GM21825 (cell line): ENCODE results near the gene GBF1.

ENCODE experiments used
- ATAC-seq: cut with Tn5 transposase; IDR thresholded peaks from one replicate; pipeline ENCODE4 v1.9.1; 2021; ENCODE audit warnings: mild to moderate bottlenecking, moderate library complexity; ENCODE audit not compliant: unreplicated experiment

GBF1 gene

DNA sequence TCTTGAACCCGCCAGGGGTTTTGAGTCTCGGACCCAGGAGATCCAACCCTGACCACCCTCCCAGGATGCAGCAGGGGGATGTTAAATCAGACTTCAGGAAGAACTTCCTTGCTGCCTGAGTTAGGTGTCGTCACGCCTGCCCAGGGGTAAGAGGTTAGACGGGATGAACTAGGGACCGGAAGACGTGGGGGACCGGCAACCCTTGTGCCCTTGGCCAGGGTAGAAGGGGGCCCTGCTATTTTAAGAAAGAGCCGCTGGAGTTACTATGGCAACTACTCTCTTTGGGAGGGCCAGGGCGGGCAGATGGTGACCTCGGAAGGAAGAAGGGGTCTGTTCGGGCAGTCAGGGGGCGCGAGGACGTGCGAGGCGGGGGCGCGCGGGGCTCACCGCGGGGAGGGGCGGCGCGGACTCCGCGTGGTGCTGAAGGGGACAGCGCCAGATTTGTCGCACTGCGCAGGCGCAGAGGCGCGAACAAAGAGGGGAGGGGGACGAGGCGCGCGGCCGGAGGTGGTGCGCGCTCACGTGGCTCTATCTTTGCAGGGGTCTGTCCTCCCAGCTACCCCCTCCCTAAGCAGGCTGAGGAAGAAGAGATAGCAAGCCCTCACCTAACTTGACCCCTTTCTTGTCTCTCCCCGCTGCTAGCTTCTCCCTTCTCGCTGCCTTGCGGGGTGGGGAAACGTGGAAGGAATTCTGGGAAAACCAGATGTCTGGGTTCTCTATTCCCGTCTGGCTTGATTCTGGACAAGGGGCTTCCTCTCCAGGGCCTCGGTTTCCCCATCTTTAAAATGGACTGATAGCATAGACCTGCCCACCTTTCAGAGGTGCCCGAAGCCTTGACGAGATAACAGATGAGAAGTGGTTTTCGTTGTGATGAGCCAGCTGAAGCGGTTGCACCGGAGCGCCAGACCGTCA, 174.2 kb downstream of the GBF1 start:
- ATAC-seq, result no peak

DNA sequence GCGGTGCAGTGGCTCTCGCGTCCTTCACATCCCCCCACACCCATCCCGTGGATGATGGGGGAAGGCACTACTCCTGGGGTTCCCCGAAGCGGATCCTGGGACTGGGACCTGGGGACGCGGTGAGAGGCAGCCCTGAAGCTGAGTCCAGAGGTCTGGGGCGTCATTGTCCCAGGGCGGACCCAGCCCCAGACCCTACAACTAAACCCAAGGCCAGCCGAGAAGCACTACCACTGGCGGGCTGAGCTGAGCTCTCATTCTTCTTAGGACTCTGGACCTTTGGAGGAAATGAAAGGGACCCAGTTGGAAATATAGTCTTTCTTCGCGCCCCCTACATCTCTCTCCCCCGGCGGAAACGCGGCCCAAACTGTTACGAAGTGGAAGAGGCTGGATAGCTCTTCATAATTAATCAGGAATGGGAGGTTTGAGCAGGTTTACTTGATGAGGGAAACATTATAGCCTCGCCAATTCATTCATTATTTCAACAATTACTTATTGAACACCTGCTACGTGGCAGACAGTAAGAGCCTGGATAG, 174.9 kb downstream of the GBF1 start:
- no peak for ATAC-seq

DNA sequence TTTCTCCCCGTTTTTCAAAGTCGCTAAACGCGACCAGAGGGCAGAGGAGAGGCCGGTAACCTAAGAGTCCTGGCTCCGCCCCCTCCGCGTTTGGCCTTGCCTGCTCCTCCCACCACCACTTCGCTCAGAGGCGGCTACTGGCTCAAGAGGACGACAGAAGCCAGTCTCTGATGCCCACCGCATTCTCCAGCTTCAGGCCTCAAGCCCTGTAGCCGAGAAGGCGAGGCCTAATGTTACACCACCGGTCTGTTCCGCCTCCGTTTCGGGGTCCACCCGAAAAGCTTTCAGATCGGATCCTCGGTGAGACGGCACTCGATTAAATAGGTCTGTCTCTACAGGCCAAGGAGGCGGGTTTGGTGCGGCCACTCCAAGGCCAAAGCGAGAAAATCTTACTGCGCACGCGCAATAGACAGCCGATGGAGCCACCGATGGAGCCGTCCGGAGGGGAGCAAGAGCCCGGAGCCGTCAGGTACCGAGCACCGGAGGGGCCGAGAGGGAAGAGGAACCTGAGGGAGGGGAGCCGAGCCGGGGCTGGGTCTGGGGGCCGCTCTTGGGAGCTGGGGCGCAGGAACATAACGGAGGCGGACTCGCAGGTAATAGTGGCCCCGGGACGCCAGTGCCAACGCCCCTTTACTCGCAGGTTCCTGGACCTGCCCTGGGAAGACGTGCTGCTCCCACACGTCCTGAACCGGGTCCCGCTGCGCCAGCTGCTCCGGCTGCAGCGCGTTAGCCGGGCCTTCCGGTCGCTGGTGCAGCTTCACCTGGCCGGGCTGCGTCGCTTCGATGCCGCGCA, 175.6 kb downstream of the GBF1 start, which contains the start of gene FBXL15:
Gene FBXL15, plus strand, starts transcription at position 123 of the 793 bp plus-strand sequence. Its CDS starts 294 bp downstream, at position 417.
- peak; percentile 55 for ATAC-seq

DNA sequence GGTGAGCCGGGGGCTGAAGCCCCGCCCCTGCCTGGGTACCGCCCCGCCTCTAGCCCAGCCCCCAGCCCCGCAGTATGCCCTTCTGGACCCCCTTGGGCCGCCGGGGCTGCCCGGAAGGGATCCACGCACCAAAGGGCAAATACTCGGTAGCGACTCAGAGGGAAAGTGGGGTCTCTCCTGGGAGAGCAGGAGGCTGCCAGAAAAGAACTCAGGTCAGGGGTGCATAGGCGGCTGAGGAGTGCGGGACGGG, 176.1 kb downstream of the GBF1 start:
- ATAC-seq, result no peak

DNA sequence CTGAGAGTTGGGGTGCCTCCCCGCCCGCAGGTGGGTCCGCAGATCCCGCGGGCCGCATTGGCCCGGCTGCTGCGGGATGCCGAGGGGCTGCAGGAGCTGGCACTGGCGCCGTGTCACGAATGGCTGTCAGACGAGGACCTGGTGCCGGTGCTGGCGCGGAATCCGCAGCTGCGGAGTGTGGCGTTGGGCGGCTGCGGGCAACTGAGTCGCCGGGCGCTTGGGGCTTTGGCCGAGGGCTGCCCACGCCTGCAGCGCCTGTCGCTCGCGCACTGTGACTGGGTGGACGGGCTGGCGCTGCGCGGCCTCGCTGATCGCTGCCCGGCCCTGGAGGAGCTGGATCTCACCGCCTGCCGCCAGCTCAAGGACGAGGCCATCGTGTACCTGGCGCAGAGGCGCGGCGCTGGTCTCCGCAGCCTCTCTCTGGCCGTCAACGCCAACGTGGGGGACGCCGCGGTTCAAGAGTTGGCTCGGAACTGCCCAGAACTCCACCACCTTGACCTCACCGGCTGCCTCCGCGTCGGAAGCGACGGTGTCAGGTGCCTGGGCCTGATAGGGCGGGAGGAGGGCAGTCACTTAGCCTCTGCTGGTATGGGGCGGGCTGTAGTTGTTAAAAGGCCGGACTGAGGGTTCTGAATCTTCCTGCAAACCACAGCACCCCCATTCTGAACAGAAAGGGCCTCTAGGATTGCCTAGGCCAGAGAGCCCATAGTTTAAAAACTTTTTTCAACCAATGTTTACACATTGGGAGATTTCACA, 176.6 kb downstream of the GBF1 start:
- ATAC-seq, result no peak

DNA sequence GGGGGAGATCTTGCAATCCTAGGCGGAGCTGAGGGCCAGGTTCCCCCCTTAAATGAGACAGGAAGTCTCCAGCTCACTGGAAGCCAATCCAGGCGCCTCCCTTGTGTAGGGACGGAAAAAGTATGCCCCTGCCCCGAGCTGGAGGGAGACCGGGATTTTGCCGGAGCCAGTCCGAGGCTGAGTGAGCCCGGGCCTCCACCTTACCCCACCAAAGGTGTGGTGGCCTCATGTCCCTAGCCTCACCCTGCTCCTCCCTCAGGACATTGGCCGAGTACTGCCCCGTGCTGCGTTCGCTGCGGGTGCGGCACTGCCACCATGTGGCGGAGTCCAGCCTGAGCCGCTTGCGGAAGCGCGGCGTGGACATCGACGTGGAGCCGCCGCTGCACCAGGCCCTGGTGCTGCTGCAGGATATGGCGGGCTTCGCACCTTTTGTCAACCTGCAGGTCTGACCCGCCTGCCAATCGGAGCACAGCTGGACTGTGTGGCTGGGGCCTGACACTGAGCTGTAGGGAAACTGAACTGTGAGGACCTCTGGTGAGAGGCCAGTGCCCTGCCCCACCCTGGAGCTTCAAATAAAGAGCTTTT, 177.3 kb downstream of the GBF1 start:
- ATAC-seq, result no peak

DNA sequence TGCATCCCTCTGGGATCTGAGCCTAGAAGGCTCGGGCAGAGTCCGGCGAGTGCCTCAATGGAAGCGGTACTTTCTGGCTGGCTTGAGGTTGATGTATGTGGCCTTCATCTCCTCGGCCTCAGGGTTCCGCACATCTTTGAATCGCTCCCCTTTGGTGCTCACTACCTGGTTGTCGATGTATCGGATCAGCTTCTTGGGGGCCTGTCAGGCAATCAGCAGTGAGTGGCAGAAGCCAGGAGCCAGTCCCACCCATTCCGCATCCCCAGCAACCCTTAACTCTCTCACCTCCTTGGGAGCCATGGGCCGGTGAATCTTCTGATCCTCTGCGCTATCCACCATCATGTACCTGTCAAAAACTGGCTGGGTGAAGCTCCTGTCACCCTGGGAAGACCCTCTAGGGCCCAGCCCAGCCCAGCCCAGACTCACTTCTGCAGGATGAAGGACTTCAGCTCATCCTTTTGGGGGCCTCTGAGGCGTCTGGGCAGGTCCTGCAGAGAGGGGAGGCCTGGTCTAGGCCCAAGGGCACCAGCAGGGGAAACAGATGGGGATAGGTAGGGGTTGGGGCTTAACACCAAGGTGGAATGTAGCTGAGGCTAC, 178.1 kb downstream of the GBF1 start:
- ATAC-seq, result no peak

DNA sequence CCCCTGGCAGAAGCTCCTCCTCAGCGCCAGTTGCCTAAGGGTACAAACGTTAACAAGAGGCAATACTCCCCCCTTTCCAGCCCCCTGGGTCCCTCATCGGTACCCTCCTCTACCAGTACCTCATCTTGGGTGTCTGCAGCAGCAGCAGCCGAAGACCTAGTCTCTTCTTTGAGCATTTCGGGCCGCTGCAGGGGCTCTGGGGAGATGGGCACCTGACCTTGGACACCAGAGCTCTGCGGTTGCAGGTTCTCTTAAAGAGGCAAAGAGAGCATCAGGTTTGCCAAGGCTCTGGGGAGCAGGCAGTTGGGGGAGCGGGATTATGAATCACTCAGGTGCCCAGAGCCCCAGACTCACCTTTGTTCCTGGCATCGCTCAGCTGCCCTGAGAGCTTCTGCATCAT, 178.8 kb downstream of the GBF1 start:
- no peak for ATAC-seq

DNA sequence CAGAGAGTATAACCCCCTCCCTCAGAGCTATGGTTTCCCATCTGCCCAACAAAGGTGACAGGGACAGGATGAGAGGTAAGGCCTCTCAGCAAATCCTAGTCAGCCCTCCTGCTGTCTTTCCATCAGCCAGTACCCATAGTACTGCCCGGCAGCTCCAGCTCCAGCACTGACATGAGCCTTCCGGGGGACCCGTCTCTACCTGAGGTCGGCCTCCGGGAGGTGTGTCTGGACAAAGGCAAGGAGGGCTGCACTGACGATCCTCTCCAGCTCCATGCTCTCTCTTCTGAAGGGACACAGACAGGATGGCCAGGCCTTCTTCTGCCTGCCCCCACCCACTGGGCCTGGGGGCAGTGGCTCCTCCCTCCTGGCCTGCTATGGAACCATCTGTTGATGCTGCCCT, 179.6 kb downstream of the GBF1 start:
- ATAC-seq, result no peak

DNA sequence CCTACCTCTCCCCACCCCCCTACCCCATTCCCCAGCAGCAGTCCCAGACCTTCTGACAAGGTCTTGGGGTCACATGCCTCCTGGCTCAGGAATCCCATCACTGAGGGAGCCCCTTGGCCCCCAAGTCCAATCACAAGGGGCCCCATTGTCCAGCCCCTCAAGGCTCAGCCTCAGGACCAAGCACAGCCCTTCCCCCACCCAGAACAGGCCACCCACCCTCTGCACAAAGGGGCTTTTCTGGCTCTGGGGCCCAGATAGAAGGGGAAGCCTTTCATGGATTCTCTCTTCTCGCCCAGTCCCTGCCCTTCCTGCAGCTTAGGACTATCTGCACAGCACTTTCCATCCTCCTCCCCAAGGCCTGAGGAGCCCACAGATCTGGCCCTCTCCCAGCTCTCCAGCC, 180.1 kb downstream of the GBF1 start:
- ATAC-seq, result no peak

DNA sequence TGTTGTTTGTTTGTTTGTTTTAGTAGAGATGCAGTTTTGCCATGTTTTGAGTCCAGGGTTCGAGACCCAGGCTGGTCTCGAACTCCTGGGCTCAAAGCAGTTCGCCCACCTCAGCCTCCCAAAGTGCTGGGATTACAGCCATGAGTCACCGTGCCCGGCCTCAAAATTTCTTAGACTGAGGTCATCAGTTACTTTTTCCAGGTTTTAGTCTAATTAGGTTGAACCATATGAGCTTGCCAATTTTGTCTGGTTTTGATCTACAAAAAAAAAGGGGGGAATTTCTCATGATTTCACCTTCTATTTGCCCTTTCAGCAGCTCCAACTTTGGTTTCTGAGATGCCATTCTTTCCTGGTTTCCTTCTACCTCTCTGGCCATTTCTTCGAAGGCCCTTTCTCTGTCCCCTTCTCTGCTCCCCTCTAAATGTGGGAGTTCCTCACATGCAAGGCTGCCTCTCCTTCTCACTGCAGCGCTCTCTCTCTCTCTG, 181.5 kb downstream of the GBF1 start:
- ATAC-seq, result no peak

DNA sequence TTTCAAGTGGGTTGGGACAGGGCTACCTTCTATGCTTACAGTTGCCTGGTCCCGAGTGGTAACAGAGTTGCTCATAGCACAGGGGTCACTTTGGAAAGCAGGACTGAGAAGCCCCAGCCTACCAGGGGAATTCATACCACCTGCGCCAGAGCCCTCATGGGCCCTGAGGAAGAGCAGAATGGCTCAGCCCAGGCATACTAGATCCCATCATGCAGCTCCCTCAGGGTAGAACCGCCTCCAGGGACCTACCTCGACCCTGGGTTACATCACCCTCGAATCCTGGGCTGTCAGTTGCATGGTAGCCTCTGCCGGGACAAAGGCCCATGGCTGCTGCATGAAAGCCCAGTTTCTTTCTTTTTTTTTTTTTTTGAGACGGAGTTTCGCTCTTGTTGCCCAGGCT, 184.1 kb downstream of the GBF1 start:
- ATAC-seq, result no peak

DNA sequence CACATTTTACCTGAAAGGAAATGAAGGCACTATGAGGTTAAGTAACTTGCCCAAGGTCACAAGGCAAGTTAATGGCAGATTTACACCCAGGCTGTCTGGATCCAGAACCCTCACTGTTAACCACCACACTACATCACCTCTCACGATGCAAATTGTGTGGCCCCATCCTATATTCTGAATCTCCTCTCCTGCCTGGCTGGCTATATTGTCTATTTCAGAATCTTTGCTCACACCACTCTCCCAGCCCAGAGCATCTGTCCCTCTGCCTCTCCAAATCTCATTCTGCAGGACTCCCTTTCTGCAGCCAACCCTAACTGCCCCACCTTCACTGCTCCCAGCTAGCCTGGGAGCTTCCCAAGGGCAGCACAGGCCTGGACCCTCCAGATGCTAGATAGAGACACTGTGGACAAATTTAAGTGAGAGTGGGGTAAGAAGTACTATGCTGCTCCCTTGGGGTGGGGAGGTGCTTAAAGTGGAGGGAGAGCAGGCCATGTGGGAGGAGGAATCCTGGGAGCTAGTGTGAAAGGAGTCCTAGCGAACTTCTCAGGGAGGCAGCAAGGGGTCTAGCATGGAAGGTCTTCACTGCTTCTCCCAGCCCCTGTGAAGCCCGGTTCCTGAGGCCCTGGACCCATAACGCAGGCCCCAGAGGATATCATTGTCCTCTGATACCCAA, 186.3 kb downstream of the GBF1 start:
- ATAC-seq, result no peak
